Neuronal stem cell (in vitro differentiated cells): ENCODE data around the gene PLXND1.

Experiments used
- DNase-seq: peaks from one replicate; pipeline ENCODE4 v3.0.0-alpha.2; 2013; ENCODE audit warnings: low spot score
- H2AFZ ChIP-seq: one replicate; pipeline ENCODE4 v1.6.1; 2013; ENCODE audit warnings: mild to moderate bottlenecking, low read length, inconsistent platforms
- H2AK5ac ChIP-seq: 2 replicates; pipeline ENCODE4 v1.6.1; 2013; ENCODE audit warnings: low read depth, mild to moderate bottlenecking, inconsistent platforms, low read length, moderate library complexity, mixed read lengths
- H2BK120ac ChIP-seq: 2 replicates; pipeline ENCODE4 v1.6.1; 2013; ENCODE audit warnings: low read depth, mild to moderate bottlenecking, inconsistent platforms, low read length, moderate library complexity, mixed read lengths
- H2BK12ac ChIP-seq: one replicate; pipeline ENCODE4 v1.6.1; 2013; ENCODE audit warnings: low read length, inconsistent platforms
- H2BK15ac ChIP-seq: 2 replicates; pipeline ENCODE4 v1.6.1; 2013; ENCODE audit warnings: mild to moderate bottlenecking, low read length, inconsistent platforms, mixed read lengths
- H2BK5ac ChIP-seq: one replicate; pipeline ENCODE4 v1.6.1; 2013; ENCODE audit warnings: inconsistent platforms, mild to moderate bottlenecking, low read length, moderate library complexity
- H3K14ac ChIP-seq: one replicate; pipeline ENCODE4 v1.6.1; 2013; ENCODE audit warnings: low read length, inconsistent platforms
- H3K18ac ChIP-seq: 2 replicates; pipeline ENCODE4 v1.6.1; 2013; ENCODE audit warnings: low read length, inconsistent platforms
- H3K23ac ChIP-seq: 2 replicates; pipeline ENCODE4 v1.6.1; 2013; ENCODE audit warnings: low read depth, mild to moderate bottlenecking, mixed read lengths, low read length, inconsistent platforms; ENCODE audit not compliant: poor library complexity
- H3K27ac ChIP-seq: replicated peaks from 3 replicates; pipeline ENCODE4 v1.5.1; 2013; ENCODE audit warnings: low read length, inconsistent platforms
- H3K27me3 ChIP-seq, 3 experiments: 2 replicates each; pipeline ENCODE4 v1.6.1; 2013; ENCODE audit warnings: low read length in 3 of 3, mild to moderate bottlenecking in 2 of 3, inconsistent platforms in 1 of 3, low read depth in 1 of 3, mixed read lengths in 1 of 3, moderate library complexity in 1 of 3; ENCODE audit not compliant: control insufficient read depth in 3 of 3, insufficient read depth in 3 of 3
- H3K36me3 ChIP-seq, 2 donors: replicated peaks in 1 of 2; 2 replicates each; pipeline ENCODE4 v1.6.1; 2013; ENCODE audit warnings: low read length in 2 of 2; ENCODE audit not compliant: control insufficient read depth in 2 of 2, insufficient read depth in 2 of 2
- H3K4ac ChIP-seq: 2 replicates; pipeline ENCODE4 v1.6.1; 2013; ENCODE audit warnings: inconsistent platforms, mild to moderate bottlenecking, low read length, moderate library complexity
- H3K4me1 ChIP-seq, 2 donors: 1 replicate in 1 of 2; 2 replicates in 1 of 2; pipeline ENCODE4 v1.6.1; 2013; ENCODE audit warnings: low read length in 2 of 2, low read depth in 1 of 2; ENCODE audit not compliant: control insufficient read depth in 2 of 2, insufficient read depth in 1 of 2
- H3K4me2 ChIP-seq: one replicate; pipeline ENCODE4 v1.6.1; 2013; ENCODE audit warnings: mild to moderate bottlenecking, low read length, inconsistent platforms; ENCODE audit not compliant: insufficient read depth, poor library complexity, severe bottlenecking
- H3K4me3 ChIP-seq, 2 donors: 2 replicates each; pipeline ENCODE4 v1.5.1; 2013; ENCODE audit warnings: low read length in 2 of 2, mild to moderate bottlenecking in 2 of 2, inconsistent platforms in 1 of 2, moderate library complexity in 1 of 2
- H3K79me1 ChIP-seq: one replicate; pipeline ENCODE4 v1.6.1; 2013; ENCODE audit warnings: low read depth, mild to moderate bottlenecking, inconsistent platforms, low read length, moderate library complexity
- H3K9ac ChIP-seq: one replicate; pipeline ENCODE4 v1.6.1; 2013; ENCODE audit warnings: mild to moderate bottlenecking, low read depth, low read length, inconsistent platforms; ENCODE audit not compliant: poor library complexity
- H3K9me3 ChIP-seq, 2 donors: replicated peaks in 1 of 2; 2 replicates each; pipeline versions ENCODE3 to v1.6.1; 2013; ENCODE audit warnings: low read length in 2 of 2, mild to moderate bottlenecking in 2 of 2, inconsistent platforms in 1 of 2, low read depth in 1 of 2, mixed read lengths in 1 of 2, moderate library complexity in 1 of 2; ENCODE audit not compliant: control insufficient read depth in 2 of 2, insufficient read depth in 1 of 2
- H4K8ac ChIP-seq: one replicate; pipeline ENCODE4 v1.6.1; 2013; ENCODE audit warnings: low read depth, mild to moderate bottlenecking, inconsistent platforms, low read length, moderate library complexity
- H4K91ac ChIP-seq: one replicate; pipeline ENCODE4 v1.6.1; 2013; ENCODE audit warnings: low read length, low read depth, mild to moderate bottlenecking, inconsistent platforms; ENCODE audit not compliant: poor library complexity
- WGBS, 2 donors: extraction: QIAGEN DNeasy Blood & Tissue Kit; methylation state at CpG; one replicate each; pipeline ENCODE4 v1.1.7; 2013; ENCODE audit warnings: missing lambda C conversion rate in 2 of 2, mixed read lengths in 1 of 2; ENCODE audit not compliant: insufficient read length in 2 of 2, insufficient replicate concordance in 1 of 2; ENCODE audit errors: extremely low coverage in 2 of 2; 5-methylcytosine and 5-hydroxymethylcytosine counted together

PLXND1 gene

DNA sequence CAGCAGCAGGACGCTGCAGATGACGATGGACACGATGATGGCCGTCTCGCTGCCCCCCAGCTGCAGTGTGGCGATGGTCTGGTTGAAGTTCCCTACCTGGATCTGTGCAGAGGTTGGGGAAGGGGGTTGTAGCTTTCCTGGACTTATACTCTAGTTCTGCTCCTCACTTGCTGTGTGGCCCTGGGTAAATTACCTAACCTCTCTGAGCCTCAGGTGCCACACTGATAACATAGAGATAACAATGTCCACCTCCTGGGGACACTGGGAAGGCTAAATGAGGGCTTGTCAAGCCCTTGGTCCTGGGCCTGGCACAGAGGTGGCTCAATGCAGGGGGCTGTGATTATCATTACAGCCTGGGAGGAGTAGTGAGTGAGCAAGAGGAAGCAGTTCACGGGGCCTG, 36.6 kb downstream of the PLXND1 start:
- Histone ChIP-seq H2AFZ (no peak overlapping the region), H4K91ac (no peak overlapping the region), H3K79me1 (no peaks in the 10 kb centered on the region), H3K4ac (peak overlapping the region; percentile 46), H2BK15ac (no peak overlapping the region), H2BK120ac (no peak overlapping the region), H2BK5ac (peak overlapping the region; percentile 44), H2BK12ac (no peak overlapping the region), H3K23ac (peak overlapping the region; percentile 75), H2AK5ac (no peak overlapping the region), H3K9me3 (no peaks in the 10 kb centered on the region), H3K18ac (peak overlapping the region; percentile 44), H3K27ac (no peak overlapping the region), H3K14ac (no peak overlapping the region), H3K27me3 (no peaks in the 10 kb centered on the region), H3K4me3 (peak overlapping the region in 1 of 2 donors; percentile 24), H3K36me3 (peaks cover 0 to 25% of the 10 kb centered on the region in 2 donors), H4K8ac (no peak overlapping the region), H3K4me2 (no peak overlapping the region), H3K4me1 (peaks cover 0 to 5% of the 10 kb centered on the region in 2 donors), H3K9ac (no peak overlapping the region)
- no CpG with 5 or more reads among the region's 7 CpGs for WGBS, 2 donors
- DNase-seq = no peak

DNA sequence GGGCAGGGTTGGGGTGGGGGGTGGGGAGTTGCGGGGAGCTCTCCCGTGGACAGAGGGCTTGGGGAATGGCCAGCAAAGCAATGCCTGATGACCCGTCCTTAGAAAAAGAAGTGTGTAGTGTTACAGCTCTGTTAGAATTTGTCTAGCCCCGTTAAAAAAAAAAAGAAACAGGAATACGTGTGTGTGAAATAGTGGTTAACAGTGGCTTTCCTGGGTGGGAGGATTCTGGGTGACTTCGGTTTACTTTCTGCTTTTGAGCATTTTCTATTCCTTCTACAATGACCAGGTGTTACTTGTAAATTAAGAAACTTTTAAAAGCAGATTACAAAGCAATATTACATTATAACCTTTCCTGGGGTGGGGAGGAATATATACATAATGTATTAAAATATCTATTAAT, 38.5 kb downstream of the PLXND1 start:
- H3K36me3 ChIP-seq = peaks cover 0 to 36% of the 10 kb centered on the region in 2 donors
- no peak overlapping the region for H3K23ac ChIP-seq
- H3K27ac ChIP-seq = no peak overlapping the region
- H2AFZ ChIP-seq = no peak overlapping the region
- no peak overlapping the region for H3K4me2 ChIP-seq
- H3K4ac ChIP-seq = no peak overlapping the region
- H3K27me3 ChIP-seq = no peaks in the 10 kb centered on the region
- H3K9ac ChIP-seq = no peak overlapping the region
- H3K9me3 ChIP-seq = no peaks in the 10 kb centered on the region
- H2AK5ac ChIP-seq = no peak overlapping the region
- H3K79me1 ChIP-seq = no peaks in the 10 kb centered on the region
- no peak overlapping the region for H3K4me3 ChIP-seq
- no peak overlapping the region for H2BK12ac ChIP-seq
- peaks cover 0 to 5% of the 10 kb centered on the region in 2 donors for H3K4me1 ChIP-seq
- no peak overlapping the region for H2BK15ac ChIP-seq
- H2BK5ac ChIP-seq = no peak overlapping the region
- H3K14ac ChIP-seq = no peak overlapping the region
- no peak overlapping the region for H4K8ac ChIP-seq
- no peak overlapping the region for H4K91ac ChIP-seq
- no peak for DNase-seq
- H3K18ac ChIP-seq = no peak overlapping the region
- no CpG with 5 or more reads among the region's 6 CpGs for WGBS, 2 donors
- H2BK120ac ChIP-seq = no peak overlapping the region

DNA sequence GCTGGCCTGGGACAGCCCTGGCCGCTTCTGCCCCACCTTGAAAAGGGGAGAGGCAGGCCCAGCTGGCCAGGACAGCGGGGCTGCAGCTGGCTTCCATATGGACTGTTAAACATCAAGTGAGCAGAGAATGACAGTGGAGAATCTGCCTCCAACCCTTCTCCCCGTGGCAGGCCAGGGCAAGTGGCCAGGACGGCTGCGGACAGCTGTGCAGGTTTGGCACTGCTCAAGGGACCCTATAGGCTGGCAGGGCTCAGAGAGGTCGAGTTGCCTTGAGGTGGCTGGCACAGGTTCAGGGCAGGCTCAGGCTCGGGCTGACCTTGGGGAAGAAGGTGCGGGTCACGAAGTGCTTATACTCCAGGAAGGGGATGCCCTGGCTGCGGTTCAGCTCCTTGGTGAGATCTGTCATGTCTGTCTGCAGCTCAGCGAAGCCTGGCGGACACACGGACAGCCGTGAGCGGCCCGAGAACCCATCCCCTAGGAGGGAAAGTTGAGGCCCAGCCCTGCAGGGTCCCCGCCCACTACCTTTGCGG, 39.2 kb downstream of the PLXND1 start:
- no peaks in the 10 kb centered on the region for H3K9me3 ChIP-seq
- H3K36me3 ChIP-seq = peaks cover 0 to 43% of the 10 kb centered on the region in 2 donors
- peak overlapping the region; percentile 35 for H2BK15ac ChIP-seq
- H2BK5ac ChIP-seq = peak overlapping the region; percentile 62
- H3K4me3 ChIP-seq = peak overlapping the region in 1 of 2 donors; percentile 19
- H3K18ac ChIP-seq = peak overlapping the region; percentile 44
- DNase-seq = no peak
- H3K27me3 ChIP-seq = no peaks in the 10 kb centered on the region
- no peak overlapping the region for H2AFZ ChIP-seq
- no peak overlapping the region for H4K91ac ChIP-seq
- peaks cover 0 to 5% of the 10 kb centered on the region in 2 donors for H3K4me1 ChIP-seq
- no peak overlapping the region for H2BK120ac ChIP-seq
- H3K23ac ChIP-seq = no peak overlapping the region
- peak overlapping the region; percentile 11 for H2AK5ac ChIP-seq
- H2BK12ac ChIP-seq = no peak overlapping the region
- H3K4me2 ChIP-seq = no peak overlapping the region
- peak overlapping the region; percentile 47 for H3K14ac ChIP-seq
- peak overlapping the region; percentile 64 for H3K9ac ChIP-seq
- no CpG with 5 or more reads among the region's 18 CpGs for WGBS, 2 donors
- no peak overlapping the region for H3K27ac ChIP-seq
- no peaks in the 10 kb centered on the region for H3K79me1 ChIP-seq
- H3K4ac ChIP-seq = no peak overlapping the region
- H4K8ac ChIP-seq = no peak overlapping the region

DNA sequence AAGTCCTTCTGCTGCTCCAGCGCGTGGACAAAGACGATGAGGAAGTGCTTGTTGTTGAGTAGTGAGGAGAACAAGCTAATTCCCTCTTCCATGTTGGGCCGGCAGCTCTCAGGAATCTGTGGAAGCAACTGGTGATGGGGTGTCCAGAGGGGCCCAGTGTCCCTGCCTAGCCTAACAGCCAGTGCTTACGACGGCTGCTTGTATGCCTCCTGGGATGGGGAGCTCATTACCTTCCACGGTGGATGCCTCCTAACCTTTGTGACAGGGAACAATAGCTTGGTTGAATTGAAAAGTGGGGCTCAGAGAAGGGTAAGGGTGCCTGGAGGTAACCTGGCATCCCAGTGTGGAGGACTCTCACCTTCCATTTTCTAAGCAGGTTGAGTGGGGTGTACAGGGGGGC, 40.6 kb downstream of the PLXND1 start:
- no peak overlapping the region for H4K8ac ChIP-seq
- WGBS, 2 donors = no CpG with 5 or more reads among the region's 7 CpGs
- no peaks in the 10 kb centered on the region for H3K79me1 ChIP-seq
- H2AK5ac ChIP-seq = peak overlapping the region; percentile 93
- no peak for DNase-seq
- peak overlapping the region; percentile 59 for H2BK12ac ChIP-seq
- H2BK5ac ChIP-seq = no peak overlapping the region
- H2AFZ ChIP-seq = no peak overlapping the region
- no peaks in the 10 kb centered on the region for H3K9me3 ChIP-seq
- H3K14ac ChIP-seq = peak overlapping the region; percentile 97
- H3K36me3 ChIP-seq = peaks cover 0 to 49% of the 10 kb centered on the region in 2 donors
- H2BK15ac ChIP-seq = no peak overlapping the region
- peak overlapping the region; percentile 36 for H3K18ac ChIP-seq
- no peak overlapping the region for H3K4me2 ChIP-seq
- no peak overlapping the region for H2BK120ac ChIP-seq
- peak overlapping the region in 1 of 2 donors; percentile 8 for H3K4me3 ChIP-seq
- no peak overlapping the region for H3K9ac ChIP-seq
- no peak overlapping the region for H4K91ac ChIP-seq
- H3K27ac ChIP-seq = no peak overlapping the region
- H3K27me3 ChIP-seq = no peaks in the 10 kb centered on the region
- peaks cover 6 to 10% of the 10 kb centered on the region in 2 donors for H3K4me1 ChIP-seq
- H3K4ac ChIP-seq = no peak overlapping the region
- H3K23ac ChIP-seq = no peak overlapping the region
